Ovary (tissue), 3 donors: ENCODE data around the gene RNLS.

Experiments
- CTCF ChIP-seq, 3 donors: fragments of 450-650 bp in 2 of 3; fragments of 200-600 bp in 1 of 3; IDR thresholded peaks; one replicate each; pipeline versions ENCODE4 v1.5.1 to v1.8.0; 2016 to 2022; ENCODE audit warnings: antibody characterized with exemption in 3 of 3, mild to moderate bottlenecking in 1 of 3
- POLR2A ChIP-seq: fragments of 450-650 bp; IDR thresholded peaks from one replicate; pipeline ENCODE4 v1.6.1; 2017; ENCODE audit warnings: antibody characterized with exemption, mild to moderate bottlenecking, moderate library complexity
- donor health status: DM: no; HTN: no; CAD: no.

GRCh38 chr10:88507404-88507803 lies 75.7 kb downstream of the RNLS start:
- TF ChIP-seq CTCF (IDR thresholded peaks at IDR 0.05), result no peak
- no peak for TF ChIP-seq POLR2A
